RWPE1 (cell line): ENCODE results near the gene MTMR3.

ENCODE experiments used
- CTCF ChIA-PET: fragments of 350-600 bp; sonication (Branson Sonifier 250); formaldehyde crosslinking; extraction: SDS; loops from one replicate; lab custom pipeline; 2021; lab: Yijun Ruan, JAX
- POLR2A ChIA-PET: fragments of 400-600 bp; formaldehyde crosslinking; extraction: SDS; loops from one replicate; lab custom pipeline; 2020; ENCODE audit warnings: antibody characterized with exemption; ENCODE audit not compliant: low non-redundant PET; lab: Yijun Ruan, JAX
- DNase-seq: peaks from one replicate; pipeline ENCODE4 v3.0.0; 2012; ENCODE audit warnings: low spot score
- H3K27ac ChIP-seq: fragments of 450-650 bp; 2 replicates; pipeline ENCODE4 v1.5.1; 2017
- TF ChIP-seq, protein P1 (sequence below): fragments of 450-650 bp; conservative IDR thresholded peaks from 2 replicates; pipeline ENCODE4 v1.5.1; 2017; ENCODE audit warnings: low read depth, mild to moderate bottlenecking

The MTMR3 gene

DNA sequence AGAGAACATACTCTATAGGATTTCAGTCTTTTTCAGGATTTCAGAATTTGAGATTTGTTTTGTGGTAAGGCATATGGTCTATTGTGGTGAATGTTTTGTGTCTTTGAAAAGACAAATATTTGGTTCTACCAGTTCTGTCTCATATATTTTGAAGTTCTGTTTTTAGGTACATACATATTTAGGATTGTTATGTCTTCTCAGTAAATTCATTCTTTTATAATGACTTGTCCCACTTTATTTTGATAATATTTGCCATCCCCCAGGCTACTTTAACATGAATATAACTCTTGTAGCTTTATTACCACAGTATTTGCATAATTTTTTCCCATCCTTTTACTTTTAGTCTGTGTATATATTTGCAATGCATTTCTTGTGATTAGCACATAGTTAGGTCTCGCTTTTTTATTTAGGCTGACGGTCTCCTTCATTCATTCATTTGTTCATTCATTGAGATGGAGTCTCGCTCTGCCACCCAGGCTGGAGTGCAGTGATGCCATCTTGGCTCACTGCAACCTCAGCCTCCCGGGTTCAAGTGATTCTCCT, 32.1 kb downstream of the MTMR3 start:
- DNase-seq: no peak
- POLR2A ChIA-PET: no interaction called here
- no peak overlapping the region for H3K27ac ChIP-seq
- TF ChIP-seq, protein P1, sequence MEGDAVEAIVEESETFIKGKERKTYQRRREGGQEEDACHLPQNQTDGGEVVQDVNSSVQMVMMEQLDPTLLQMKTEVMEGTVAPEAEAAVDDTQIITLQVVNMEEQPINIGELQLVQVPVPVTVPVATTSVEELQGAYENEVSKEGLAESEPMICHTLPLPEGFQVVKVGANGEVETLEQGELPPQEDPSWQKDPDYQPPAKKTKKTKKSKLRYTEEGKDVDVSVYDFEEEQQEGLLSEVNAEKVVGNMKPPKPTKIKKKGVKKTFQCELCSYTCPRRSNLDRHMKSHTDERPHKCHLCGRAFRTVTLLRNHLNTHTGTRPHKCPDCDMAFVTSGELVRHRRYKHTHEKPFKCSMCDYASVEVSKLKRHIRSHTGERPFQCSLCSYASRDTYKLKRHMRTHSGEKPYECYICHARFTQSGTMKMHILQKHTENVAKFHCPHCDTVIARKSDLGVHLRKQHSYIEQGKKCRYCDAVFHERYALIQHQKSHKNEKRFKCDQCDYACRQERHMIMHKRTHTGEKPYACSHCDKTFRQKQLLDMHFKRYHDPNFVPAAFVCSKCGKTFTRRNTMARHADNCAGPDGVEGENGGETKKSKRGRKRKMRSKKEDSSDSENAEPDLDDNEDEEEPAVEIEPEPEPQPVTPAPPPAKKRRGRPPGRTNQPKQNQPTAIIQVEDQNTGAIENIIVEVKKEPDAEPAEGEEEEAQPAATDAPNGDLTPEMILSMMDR: no peak
- CTCF ChIA-PET: no interaction called here

DNA sequence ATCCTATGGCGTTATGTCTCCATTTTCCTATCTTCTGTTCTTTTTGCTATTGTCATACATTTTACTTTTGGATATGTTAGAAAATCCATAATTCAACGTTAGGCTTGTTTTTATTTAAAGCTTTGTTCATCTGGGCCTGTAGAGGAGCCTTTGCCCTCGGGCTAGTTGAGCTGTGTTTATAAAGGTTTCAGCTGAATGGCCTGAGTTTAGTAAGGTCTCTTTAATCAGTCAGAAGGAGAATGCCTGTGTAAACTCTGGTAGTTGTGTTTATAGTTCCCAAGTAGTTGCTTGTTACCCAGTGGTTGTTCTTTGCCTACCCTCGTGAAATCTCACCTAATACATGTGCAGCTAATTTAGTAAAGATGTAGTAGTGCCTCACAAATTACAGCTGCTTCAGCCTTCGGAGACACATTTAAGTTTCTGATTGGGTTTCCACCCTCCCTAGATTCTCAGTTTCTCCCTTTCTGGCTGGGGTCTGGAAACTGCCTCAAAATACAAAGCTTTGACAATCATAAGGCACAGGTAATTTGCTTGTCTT, 33.1 kb downstream of the MTMR3 start:
- ChIA-PET CTCF (no interaction called here), POLR2A (no interaction called here)
- no peak for DNase-seq
- H3K27ac ChIP-seq: no peak overlapping the region
- TF ChIP-seq, protein P1: no peak

GRCh38 chr22:29917052-29917902, 34.3 kb downstream of the MTMR3 start:
- DNase-seq: no peak
- H3K27ac ChIP-seq: no peak overlapping the region
- TF ChIP-seq, protein P1: no peak
- CTCF ChIA-PET: interaction anchor here (0.6 kb wide), 1 partner anchor 29 kb away, joined by 3 read pairs; no protein-coding TSS in a partner anchor
- POLR2A ChIA-PET: no interaction called here

- ChIA-PET CTCF (no interaction called here), POLR2A (no interaction called here)
- TF ChIP-seq, protein P1: no peak
- no peak for DNase-seq
- H3K27ac ChIP-seq: no peak overlapping the region
Observed at GRCh38 chr22:29925402-29925801, 42.4 kb downstream of the MTMR3 start.

DNA sequence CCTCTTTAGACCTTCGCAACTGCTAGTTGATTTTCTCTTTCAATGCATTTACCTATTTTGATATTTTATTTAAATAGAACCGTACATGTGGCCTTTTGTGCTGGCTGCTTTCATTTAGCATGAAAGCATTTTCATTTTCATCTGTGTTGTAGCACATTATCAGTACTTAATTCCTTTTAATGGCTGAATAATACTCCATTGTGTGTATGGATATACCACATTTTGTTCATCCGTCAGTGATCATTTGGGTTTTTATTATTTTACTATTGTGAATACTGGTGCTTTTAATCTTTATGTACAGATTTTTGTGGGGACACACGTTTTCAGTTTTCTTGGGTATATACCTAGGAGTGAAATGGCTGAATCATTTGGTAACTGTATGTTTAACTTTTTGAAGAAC, 43.1 kb downstream of the MTMR3 start:
- no peak overlapping the region for H3K27ac ChIP-seq
- TF ChIP-seq, protein P1: no peak
- no peak for DNase-seq
- ChIA-PET POLR2A (no interaction called here), CTCF (no interaction called here)

- ChIA-PET CTCF (no interaction called here), POLR2A (no interaction called here)
- DNase-seq: no peak
- H3K27ac ChIP-seq: no peak overlapping the region
- TF ChIP-seq, protein P1: no peak
Observed at GRCh38 chr22:29932136-29932535, 49.2 kb downstream of the MTMR3 start.
